Activated CD8-positive, alpha-beta T cell treated with anti-CD3 and anti-CD28 coated beads for 36 hours (primary cell): ENCODE data around the gene PDE8B. TPM values are rescaled to one million over a fixed set of nuclear protein-coding genes. Genes with fewer than 3 reads are reported as not detected.

Experiments
- ATAC-seq: fragments of 200-7000 bp; cut with Tn5 transposase; one replicate; pipeline ENCODE4 v1.10.0; 2021; ENCODE audit warnings: mild to moderate bottlenecking, moderate library complexity
- CTCF ChIA-PET: fragments of 350-600 bp; sonication (Branson Sonifier 250); formaldehyde crosslinking; loops from one replicate; lab custom pipeline; 2021; ENCODE audit warnings: antibody characterized with exemption; lab: Charles Lee
- POLR2A ChIA-PET: fragments of 350-600 bp; sonication (Branson Sonifier 250); formaldehyde crosslinking; loops from one replicate; lab custom pipeline; 2021; ENCODE audit warnings: antibody characterized with exemption; lab: Charles Lee
- DNase-seq: peaks from one replicate; pipeline ENCODE4 v3.0.0-alpha.2; 2020
- H3K27ac Mint-ChIP-seq: one replicate; pipeline ENCODE4 v1.8.0; 2021; ENCODE audit warnings: mild to moderate bottlenecking, mixed read lengths
- H3K27me3 Mint-ChIP-seq: one replicate; pipeline ENCODE4 v1.8.0; 2021; ENCODE audit warnings: mixed read lengths
- H3K36me3 Mint-ChIP-seq: one replicate; pipeline ENCODE4 v1.8.0; 2021; ENCODE audit warnings: low read depth, mixed read lengths
- H3K4me1 Mint-ChIP-seq: one replicate; pipeline ENCODE4 v1.8.0; 2021; ENCODE audit warnings: low read depth, mixed read lengths
- H3K4me3 Mint-ChIP-seq: one replicate; pipeline ENCODE4 v1.8.0; 2021; ENCODE audit warnings: mild to moderate bottlenecking, moderate library complexity, mixed read lengths
- H3K9me3 Mint-ChIP-seq: one replicate; pipeline ENCODE4 v1.8.0; 2021; ENCODE audit warnings: mixed read lengths
- intact Hi-C: fragments of 100-400 bp; cut with micrococcal nuclease; formaldehyde crosslinking; loops from one replicate; pipeline ENCODE4 v1.10.0; 2022
- total RNA-seq, 2 experiments: library from RNA; stranded (reverse); gene quantifications; one replicate each; pipeline ENCODE4 v1.2.3, GENCODE V29; 2021
- TF ChIP-seq, protein P1 (sequence below): fragments of 200-600 bp; IDR thresholded peaks from one replicate; pipeline ENCODE4 v1.8.0; 2022; ENCODE audit warnings: antibody characterized with exemption, mild to moderate bottlenecking

The PDE8B gene
- total RNA-seq, 2 experiments from 2014 or later: 0.47 TPM; not detected in 1

GRCh38 chr5:77229887-77230286, 19.4 kb downstream of the PDE8B start:
- POLR2A ChIA-PET: interaction anchor here (1.2 kb wide), 1 partner anchor 84 kb away, joined by 3 read pairs; no protein-coding TSS in a partner anchor
- H3K9me3 Mint-ChIP-seq: peaks cover 8% of the 10 kb centered on the region
- CTCF ChIA-PET: interaction anchor here (1.1 kb wide), 2 partner anchors 13 to 263 kb away, joined by 3 read pairs; partner anchors contain the start of gene WDR41
- H3K27me3 Mint-ChIP-seq: peaks cover 21% of the 10 kb centered on the region
- intact Hi-C loops: no loop called here
- TF ChIP-seq, protein P1, sequence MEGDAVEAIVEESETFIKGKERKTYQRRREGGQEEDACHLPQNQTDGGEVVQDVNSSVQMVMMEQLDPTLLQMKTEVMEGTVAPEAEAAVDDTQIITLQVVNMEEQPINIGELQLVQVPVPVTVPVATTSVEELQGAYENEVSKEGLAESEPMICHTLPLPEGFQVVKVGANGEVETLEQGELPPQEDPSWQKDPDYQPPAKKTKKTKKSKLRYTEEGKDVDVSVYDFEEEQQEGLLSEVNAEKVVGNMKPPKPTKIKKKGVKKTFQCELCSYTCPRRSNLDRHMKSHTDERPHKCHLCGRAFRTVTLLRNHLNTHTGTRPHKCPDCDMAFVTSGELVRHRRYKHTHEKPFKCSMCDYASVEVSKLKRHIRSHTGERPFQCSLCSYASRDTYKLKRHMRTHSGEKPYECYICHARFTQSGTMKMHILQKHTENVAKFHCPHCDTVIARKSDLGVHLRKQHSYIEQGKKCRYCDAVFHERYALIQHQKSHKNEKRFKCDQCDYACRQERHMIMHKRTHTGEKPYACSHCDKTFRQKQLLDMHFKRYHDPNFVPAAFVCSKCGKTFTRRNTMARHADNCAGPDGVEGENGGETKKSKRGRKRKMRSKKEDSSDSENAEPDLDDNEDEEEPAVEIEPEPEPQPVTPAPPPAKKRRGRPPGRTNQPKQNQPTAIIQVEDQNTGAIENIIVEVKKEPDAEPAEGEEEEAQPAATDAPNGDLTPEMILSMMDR: no peak
- no peak overlapping the region for H3K27ac Mint-ChIP-seq
- ATAC-seq: no peak
- DNase-seq: no peak
- H3K4me3 Mint-ChIP-seq: no peak overlapping the region
- no peaks in the 10 kb centered on the region for H3K36me3 Mint-ChIP-seq
- H3K4me1 Mint-ChIP-seq: peaks cover 3% of the 10 kb centered on the region

DNA sequence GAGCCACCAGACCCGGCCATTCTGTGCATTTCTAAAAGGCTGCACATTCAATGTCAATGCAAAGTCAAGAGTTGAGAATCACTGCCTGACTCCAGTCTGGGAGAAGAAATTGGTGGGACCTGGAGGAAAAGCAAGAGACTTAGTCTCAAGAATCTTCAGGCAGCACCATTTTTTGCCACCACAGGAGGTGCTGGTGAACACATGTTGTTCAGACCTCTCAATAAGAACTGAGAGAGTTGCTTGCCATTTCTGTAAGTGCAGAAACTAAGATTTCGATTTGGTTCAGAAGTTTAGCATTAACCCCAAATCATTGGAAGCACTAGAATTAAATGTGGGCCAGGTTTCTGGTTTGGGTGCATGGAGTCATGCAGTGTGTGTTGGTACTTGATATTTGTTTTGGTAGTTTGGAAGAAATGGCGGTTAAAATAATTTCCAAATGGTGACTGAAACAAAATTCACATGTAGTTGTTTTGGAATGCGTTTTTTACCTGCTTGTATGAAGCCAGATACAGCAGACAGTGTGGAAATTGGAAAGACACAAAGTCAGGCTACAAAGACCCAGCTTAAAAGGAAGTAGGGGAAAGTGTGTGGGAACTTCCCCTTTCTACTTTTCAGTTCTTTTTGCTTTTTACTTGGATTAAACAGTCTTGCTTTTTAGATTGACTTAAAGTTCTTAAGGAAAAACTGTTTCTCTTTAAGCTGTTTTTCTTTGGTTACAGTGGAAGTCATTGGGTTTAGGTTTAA, 20.4 kb downstream of the PDE8B start:
- no peak overlapping the region for H3K27ac Mint-ChIP-seq
- CTCF ChIA-PET: interaction anchor here (1.1 kb wide), 1 partner anchor 262 kb away, joined by 3 read pairs; the partner anchor contains the start of gene WDR41
- H3K27me3 Mint-ChIP-seq: peaks cover 17% of the 10 kb centered on the region
- H3K4me3 Mint-ChIP-seq: no peak overlapping the region
- POLR2A ChIA-PET: interaction anchor here (1.2 kb wide), 1 partner anchor 23 kb away, joined by 3 read pairs; no protein-coding TSS in a partner anchor
- DNase-seq: no peak
- intact Hi-C loops: no loop called here
- no peak for ATAC-seq
- H3K9me3 Mint-ChIP-seq: peaks cover 8% of the 10 kb centered on the region
- TF ChIP-seq, protein P1: peak; percentile 10
- H3K36me3 Mint-ChIP-seq: no peaks in the 10 kb centered on the region
- peaks cover 3% of the 10 kb centered on the region for H3K4me1 Mint-ChIP-seq

DNA sequence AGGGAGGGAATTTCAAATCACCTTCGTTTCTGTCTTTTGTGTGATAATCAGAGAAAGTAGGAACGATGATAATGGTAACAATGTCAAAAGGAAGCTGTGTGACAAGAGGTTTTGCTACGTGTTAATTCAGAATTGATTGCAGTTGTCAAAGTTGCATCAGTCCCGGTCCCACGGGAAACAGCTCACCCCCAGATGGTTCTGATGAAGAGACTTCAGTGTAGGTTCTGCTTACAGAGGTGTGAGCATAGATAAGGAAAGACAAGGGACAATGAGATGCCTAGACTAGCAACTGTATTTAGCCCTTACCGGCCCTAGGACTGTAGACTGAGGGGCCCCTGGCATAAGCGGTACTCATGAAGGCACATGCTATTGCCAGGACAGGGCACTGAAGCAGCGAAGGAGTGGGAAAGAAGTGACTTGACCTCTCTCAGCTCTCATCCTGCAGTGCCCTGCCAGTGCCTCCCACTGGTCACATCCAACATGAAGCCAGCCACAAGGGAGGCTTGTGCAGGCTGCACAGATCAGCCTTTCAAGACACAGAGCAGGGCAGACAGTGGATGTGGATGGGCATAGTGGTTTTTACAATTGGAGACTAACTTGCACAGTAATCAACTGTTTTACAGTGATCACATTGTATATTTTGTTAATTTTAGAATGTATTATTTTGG, 21.1 kb downstream of the PDE8B start:
- TF ChIP-seq, protein P1: no peak
- H3K27ac Mint-ChIP-seq: no peak overlapping the region
- CTCF ChIA-PET: no interaction called here
- POLR2A ChIA-PET: interaction anchor here (1.2 kb wide), 1 partner anchor 24 kb away, joined by 3 read pairs; no protein-coding TSS in a partner anchor
- H3K4me1 Mint-ChIP-seq: peaks cover 8% of the 10 kb centered on the region
- intact Hi-C loops: no loop called here
- peaks cover 22% of the 10 kb centered on the region for H3K27me3 Mint-ChIP-seq
- ATAC-seq (no peak), DNase-seq (no peak)
- H3K36me3 Mint-ChIP-seq: no peaks in the 10 kb centered on the region
- peaks cover 8% of the 10 kb centered on the region for H3K9me3 Mint-ChIP-seq
- H3K4me3 Mint-ChIP-seq: no peak overlapping the region

DNA sequence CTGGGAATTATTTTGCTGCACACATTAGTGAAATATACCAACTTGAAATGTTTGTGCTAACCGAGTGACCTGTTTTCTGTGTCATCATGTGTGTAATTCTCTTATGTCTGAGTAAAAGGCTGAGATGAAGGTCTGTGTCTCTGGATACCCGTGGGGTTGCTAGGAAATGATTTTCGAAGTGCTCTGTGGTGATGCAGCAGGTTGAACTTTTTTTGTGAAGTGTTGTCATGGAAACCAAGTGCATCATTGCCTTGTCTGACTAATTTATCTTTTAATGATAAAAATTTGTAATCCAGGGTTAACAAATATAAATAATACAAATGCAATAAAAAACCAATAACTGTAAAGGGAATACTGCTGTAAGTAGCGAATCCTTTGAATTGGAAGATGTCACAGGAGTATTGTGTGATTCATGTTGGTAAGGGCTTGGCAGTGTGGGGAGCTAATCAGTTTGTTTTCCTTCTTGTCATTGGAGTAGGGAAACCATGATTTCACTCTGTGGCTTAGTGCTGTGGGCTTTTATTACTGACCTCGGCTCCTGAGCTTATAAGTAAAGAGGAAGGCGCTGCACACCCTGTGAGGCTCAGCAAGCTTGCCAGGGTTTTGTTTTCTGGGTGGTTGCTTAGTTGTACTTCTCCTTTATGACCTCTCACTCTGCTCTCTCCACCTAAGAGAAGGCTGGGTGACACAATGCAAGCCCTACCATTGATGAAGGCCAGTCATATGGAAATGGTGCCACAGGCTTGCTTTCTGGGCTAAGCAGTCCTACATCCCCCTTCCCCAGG, 22.3 kb downstream of the PDE8B start:
- TF ChIP-seq, protein P1: no peak
- peak; percentile 34 for ATAC-seq
- H3K9me3 Mint-ChIP-seq: peaks cover 8% of the 10 kb centered on the region
- no peak for DNase-seq
- peaks cover 8% of the 10 kb centered on the region for H3K4me1 Mint-ChIP-seq
- H3K27ac Mint-ChIP-seq: no peak overlapping the region
- intact Hi-C loops: no loop called here
- POLR2A ChIA-PET: no interaction called here
- H3K4me3 Mint-ChIP-seq: no peak overlapping the region
- CTCF ChIA-PET: interaction anchor here (0.7 kb wide), 1 partner anchor 88 kb away, joined by 3 read pairs; no protein-coding TSS in a partner anchor
- no peaks in the 10 kb centered on the region for H3K36me3 Mint-ChIP-seq
- peaks cover 22% of the 10 kb centered on the region for H3K27me3 Mint-ChIP-seq
